HepG2 (cell line): Measurements from ENCODE around the gene CST3. TPM values are rescaled to one million over a fixed set of nuclear protein-coding genes. Genes with fewer than 3 reads are reported as not detected.

Experiments
- ATAC-seq: fragments of 200-7000 bp; cut with Tn5 transposase; 3 replicates; pipeline ENCODE4 v1.9.1; 2020; ENCODE audit warnings: mild to moderate bottlenecking, moderate library complexity
- BruUV-seq: library from RNA; stranded (reverse); fragments of 400-500 nt; replicated peaks from 2 replicates; lab custom pipeline; 2021; lab: Mats Ljungman, UMichigan
- CTCF ChIA-PET: fragments of 300-600 bp; formaldehyde crosslinking; extraction: SDS; loops from one replicate; lab custom pipeline; 2021; ENCODE audit warnings: low total read pairs, inconsistent platforms, low intra/inter-chr PET ratio; lab: Yijun Ruan, JAX
- POLR2A ChIA-PET: fragments of 350-600 bp; sonication (Branson Sonifier 250); formaldehyde crosslinking; loops from one replicate; lab custom pipeline; 2020; ENCODE audit warnings: antibody characterized with exemption, inconsistent platforms; lab: Yijun Ruan, JAX
- DNase-seq: peaks from one replicate; pipeline ENCODE4 v3.0.0-alpha.2; 2015; ENCODE audit warnings: low spot score
- FAIRE-seq: peaks from 3 replicates; lab custom pipeline; 2011; peaks lifted over from hg19 to GRCh38; lab: Jason Lieb, UNC
- H2AFZ ChIP-seq: one replicate; pipeline ENCODE4 v1.6.1; 2011; ENCODE audit warnings: low read length, inconsistent platforms
- H3K27ac ChIP-seq: fragments of 300-600 bp; 3 replicates; pipeline ENCODE4 v1.8.0; 2011; ENCODE audit warnings: mixed run types, mild to moderate bottlenecking, mixed read lengths, low read length, inconsistent platforms; ENCODE audit not compliant: insufficient read depth; ENCODE audit errors: extremely low read length
- H3K27me3 ChIP-seq, 2 experiments: fragments of 200-600 bp in 1 of 2; 2 replicates in 1 of 2; 3 replicates in 1 of 2; pipeline versions ENCODE4 v1.6.0 to v1.8.0; 2011; ENCODE audit warnings: low read length in 2 of 2, mild to moderate bottlenecking in 2 of 2, moderate library complexity in 2 of 2, inconsistent platforms in 1 of 2; ENCODE audit not compliant: insufficient read depth in 2 of 2, control insufficient read depth in 1 of 2
- H3K36me3 ChIP-seq, 2 experiments: fragments of 200-600 bp in 1 of 2; replicated peaks in 1 of 2; 2 replicates in 1 of 2; 3 replicates in 1 of 2; pipeline versions ENCODE4 v1.5.1 to v1.8.0; 2011; ENCODE audit warnings: low read length in 2 of 2, inconsistent platforms in 1 of 2; ENCODE audit not compliant: insufficient read depth in 2 of 2, control insufficient read depth in 1 of 2
- H3K4me1 ChIP-seq: 2 replicates; pipeline ENCODE4 v1.5.1; 2012; ENCODE audit warnings: low read length, inconsistent platforms; ENCODE audit not compliant: insufficient read depth
- H3K4me2 ChIP-seq: 2 replicates; pipeline ENCODE4 v1.6.0; 2011; ENCODE audit warnings: low read depth, low read length, inconsistent platforms
- H3K4me3 ChIP-seq, 3 experiments: fragments of 200-600 bp in 1 of 3; sonication (generic), shearing (Covaris generic) in 1 of 3; replicated peaks in 1 of 3; 2 replicates each; pipeline ENCODE4 v1.5.1; 2011 to 2016; ENCODE audit warnings: low read length in 3 of 3, inconsistent platforms in 2 of 3, low read depth in 2 of 3, mild to moderate bottlenecking in 2 of 3, control low read depth in 1 of 3, mixed read lengths in 1 of 3; ENCODE audit not compliant: insufficient read depth in 1 of 3
- H3K79me2 ChIP-seq: one replicate; pipeline ENCODE4 v1.6.1; 2011; ENCODE audit warnings: low read length, inconsistent platforms; ENCODE audit not compliant: insufficient read depth
- H3K9ac ChIP-seq: 2 replicates; pipeline ENCODE4 v1.6.0; 2011; ENCODE audit warnings: mild to moderate bottlenecking, low read depth, low read length, inconsistent platforms; ENCODE audit not compliant: insufficient read depth
- H3K9me3 ChIP-seq: 2 replicates; pipeline ENCODE4 v1.5.1; 2012; ENCODE audit warnings: mild to moderate bottlenecking, low read length
- H4K20me1 ChIP-seq: 2 replicates; pipeline ENCODE4 v1.6.0; 2011; ENCODE audit warnings: inconsistent platforms, mild to moderate bottlenecking, low read length, moderate library complexity; ENCODE audit not compliant: insufficient read depth
- ATF6 ChIP-seq: sonication (generic); formaldehyde crosslinking; conservative IDR thresholded peaks from 2 replicates; pipeline ENCODE4 v1.4.0; 2020; ENCODE audit warnings: missing genetic modification reagents
- BORCS8-MEF2B ChIP-seq: sonication (generic); formaldehyde crosslinking; IDR thresholded peaks from 2 replicates; pipeline ENCODE4 v1.8.0; 2022; ENCODE audit warnings: mild to moderate bottlenecking, missing genetic modification reagents
- CEBPB ChIP-seq: IDR thresholded peaks from 2 replicates; pipeline ENCODE4 v1.6.1; 2011; ENCODE audit warnings: low read depth, low read length, improper control_type of control experiment, borderline replicate concordance
- CEBPG ChIP-seq: IDR thresholded peaks from 2 replicates; pipeline ENCODE4 v1.6.1; 2016
- DMTF1 ChIP-seq: sonication (generic); formaldehyde crosslinking; IDR thresholded peaks from 2 replicates; pipeline ENCODE4 v1.4.0; 2020; ENCODE audit warnings: mild to moderate bottlenecking, missing genetic modification reagents
- GFI1 ChIP-seq: sonication (generic); formaldehyde crosslinking; IDR thresholded peaks from 2 replicates; pipeline ENCODE4 v1.5.0; 2020; ENCODE audit warnings: missing genetic modification reagents, mild to moderate bottlenecking, borderline replicate concordance
- JARID2 ChIP-seq: sonication (generic); formaldehyde crosslinking; IDR thresholded peaks from 2 replicates; pipeline ENCODE4 v1.8.1; 2023; ENCODE audit warnings: missing genetic modification reagents, inconsistent platforms; ENCODE audit not compliant: insufficient replicate concordance
- JUN ChIP-seq: sonication (generic); formaldehyde crosslinking; IDR thresholded peaks from 2 replicates; pipeline ENCODE4 v1.4.0; 2020; ENCODE audit warnings: mild to moderate bottlenecking, missing genetic modification reagents
- KDM2A ChIP-seq: sonication (generic); formaldehyde crosslinking; IDR thresholded peaks from 2 replicates; pipeline ENCODE4 v1.4.0; 2020; ENCODE audit warnings: low read depth, missing genetic modification reagents, borderline replicate concordance
- KDM5A ChIP-seq: fragments of 200-600 bp; sonication (generic); IDR thresholded peaks from 2 replicates; pipeline ENCODE4 v1.7.0; 2018; ENCODE audit warnings: antibody characterized with exemption, mild to moderate bottlenecking, low read length, borderline replicate concordance
- MAFF ChIP-seq: IDR thresholded peaks from 2 replicates; pipeline ENCODE4 v1.6.1; 2011; ENCODE audit warnings: low read depth, low read length, improper control_type of control experiment
- NCOA5 ChIP-seq: sonication (generic); formaldehyde crosslinking; IDR thresholded peaks from 2 replicates; pipeline ENCODE4 v1.4.0; 2020; ENCODE audit warnings: missing genetic modification reagents
- ZBTB4 ChIP-seq: sonication (generic); formaldehyde crosslinking; IDR thresholded peaks from 2 replicates; pipeline ENCODE4 v1.4.0; 2020; ENCODE audit warnings: missing genetic modification reagents, mild to moderate bottlenecking, borderline replicate concordance
- ZNF17 ChIP-seq: sonication (generic); formaldehyde crosslinking; IDR thresholded peaks from 2 replicates; pipeline ENCODE4 v1.5.0; 2020; ENCODE audit warnings: mild to moderate bottlenecking, missing genetic modification reagents
- ZNF317 ChIP-seq: sonication (generic); formaldehyde crosslinking; IDR thresholded peaks from 2 replicates; pipeline ENCODE4 v1.5.0; 2020; ENCODE audit warnings: mild to moderate bottlenecking, missing genetic modification reagents
- ZNF547 ChIP-seq: sonication (generic); formaldehyde crosslinking; IDR thresholded peaks from 2 replicates; pipeline ENCODE4 v1.5.1; 2020; ENCODE audit warnings: mild to moderate bottlenecking, missing genetic modification reagents
- ZNF775 ChIP-seq: sonication (generic); formaldehyde crosslinking; IDR thresholded peaks from 2 replicates; pipeline ENCODE4 v1.4.0; 2020; ENCODE audit warnings: missing genetic modification reagents, mild to moderate bottlenecking, moderate library complexity, borderline replicate concordance
- ZSCAN29 ChIP-seq: sonication (generic); formaldehyde crosslinking; conservative IDR thresholded peaks from 2 replicates; pipeline ENCODE4 v1.4.0; 2020; ENCODE audit warnings: mild to moderate bottlenecking, missing genetic modification reagents
- WGBS: methylation state at CpG from one replicate; pipeline ENCODE4 v1.1.6; 2017; ENCODE audit warnings: low lambda C conversion rate; 5-methylcytosine and 5-hydroxymethylcytosine counted together
- in situ Hi-C: cut with HindIII; loops from 2 replicates; pipeline ENCODE4 v1.10.0; 2017; ENCODE audit warnings: low pct_unique_long_range_greater_than_20kb; ENCODE audit not compliant: extremely low pct_ligation_motif_present
- intact Hi-C: fragments of 100-400 bp; cut with micrococcal nuclease; formaldehyde crosslinking; loops from one replicate; pipeline ENCODE4 v1.10.0; 2022; ENCODE audit not compliant: unreplicated experiment
- polyA plus RNA-seq, 8 experiments: library from polyadenylated mRNA; depleted of rRNA in 3 of 8; stranded (reverse) in 7 of 8; unstranded in 1 of 8; fragments of >200 nt; fragmentation: Illumina TruSeq in 4 of 8; extraction: Trizol in 4 of 8; gene quantifications; 2 replicates each; pipeline versions ENCODE4 v1.2.1 to v1.2.3, GENCODE V29; 2011 to 2016; ENCODE audit warnings: low read depth in 4 of 8, missing spikeins in 1 of 8, mixed read lengths in 1 of 8; ENCODE audit not compliant: insufficient read depth in 1 of 8
- total RNA-seq, 5 experiments: library from RNA; depleted of rRNA; stranded (reverse); fragments of >200 nt; fragmentation: Illumina TruSeq; extraction: Trizol; gene quantifications; 2 replicates each; pipeline ENCODE4 v1.2.3, GENCODE V29; 2016; ENCODE audit warnings: low read depth in 1 of 5

The CST3 gene
- total and polyA plus RNA-seq, 2 of the 13 experiments (the other 11 are each of a cell fraction or from before 2014, with no cell fraction given): 690 to 1,005 TPM

GRCh38 chr20:23649242-23649641 is 11.5 kb upstream of the CST3 start:
- ATAC-seq (no peak), FAIRE-seq (no peak), DNase-seq (no peak)
- H3K4me3 ChIP-seq: no peak overlapping the region
- H3K27ac ChIP-seq: no peak overlapping the region
- H3K27me3 ChIP-seq: no peaks in the 10 kb centered on the region
- H4K20me1 ChIP-seq: no peaks in the 10 kb centered on the region
- H3K36me3 ChIP-seq: no peaks in the 10 kb centered on the region
- intact Hi-C loops: no loop called here
- POLR2A ChIA-PET: interaction anchor here (1.3 to 3.4 kb wide), 6 partner anchors 11 to 1220 kb away, joined by 4 to 82 read pairs (median 8); partner anchors contain the start of genes CST3 and NXT1
- no TSS peak for BruUV-seq
- in situ Hi-C loops: no loop called here
- no peaks in the 10 kb centered on the region for H3K9me3 ChIP-seq
- CTCF ChIA-PET: no interaction called here
- H3K9ac ChIP-seq: no peak overlapping the region
- no peaks in the 10 kb centered on the region for H3K79me2 ChIP-seq
- peaks cover 49% of the 10 kb centered on the region for H3K4me1 ChIP-seq
- no peak overlapping the region for H2AFZ ChIP-seq
- 73% methylated on average over 2 of the region's 2 CpGs for WGBS
- H3K4me2 ChIP-seq: no peak overlapping the region
- no peak for TF ChIP-seq ZNF317
- TF ChIP-seq BORCS8-MEF2B (CRISPR knock-in tag): no peak
- no peak for TF ChIP-seq ZBTB4 (CRISPR knock-in tag)
- TF ChIP-seq KDM2A: no peak
- no peak for TF ChIP-seq JARID2 (CRISPR knock-in tag)
- TF ChIP-seq ATF6 (CRISPR knock-in tag): no peak
- no peak for TF ChIP-seq DMTF1
- peak; percentile 57 for TF ChIP-seq CEBPG (CRISPR knock-in tag)
- TF ChIP-seq ZNF17 (CRISPR knock-in tag): no peak
- no peak for TF ChIP-seq ZNF775
- peak; percentile 83; the same call in 1 of the 2 replicates for TF ChIP-seq GFI1 (CRISPR knock-in tag)
- no peak for TF ChIP-seq JUN (CRISPR knock-in tag)
- peak; percentile 84 for TF ChIP-seq CEBPB
- no peak for TF ChIP-seq NCOA5
- no peak for TF ChIP-seq KDM5A
- TF ChIP-seq MAFF: no peak
- TF ChIP-seq ZNF547 (CRISPR knock-in tag): no peak
- no peak for TF ChIP-seq ZSCAN29 (CRISPR knock-in tag)
